ENCODE data around the gene DAZAP2. TPM values are rescaled to one million over a fixed set of nuclear protein-coding genes. Genes with fewer than 3 reads are reported as not detected.
A peak's percentile ranks its signal among the peaks of the same experiment; 100 is the strongest.

DAZAP2 gene
- total RNA-seq = 100 to 1,000 TPM in 6 of 8 experiments, 10 to 100 TPM in 2; 71.0 to 185 (median 128) TPM

- 0 to 3% (median 0%) methylated on average over 1 to 17 of the region's 70 CpGs; no CpG with 5 or more reads in 5 of the 10 experiments for WGBS, 10 experiments
- Histone ChIP-seq H3K4me3 (peak within 1 kb of the TSS; percentile 93 to 100 (median 99)), H3K4me1 (replicated peaks in 1 of 2) (peaks cover 0 to 5% of the 10 kb centered on the region in 2 donors), H3K27ac (peak within 1 kb of the TSS; percentile 97 to 99)
- peak; percentile 87 to 97 (median 96) for ATAC-seq (replicated peaks in 6 of 8)
- in situ Hi-C loops (cut with MboI; ENCODE audit: low pct_unique_long_range_greater_than_20kb in 2 of 9, low sequenced_read_pairs in 9 of 9, unreplicated experiment in 9 of 9) = no loop called here
Measured at GRCh38 chr12:51238510-51239334, at the start of gene DAZAP2. Gene DAZAP2, plus strand, starts transcription at chr12:51238826. Its CDS starts 82 bp downstream, at chr12:51238908.

- in situ Hi-C loops (cut with MboI; ENCODE audit: low pct_unique_long_range_greater_than_20kb in 2 of 9, low sequenced_read_pairs in 9 of 9, unreplicated experiment in 9 of 9) = no loop called here
- Histone ChIP-seq H3K4me3 (no peak overlapping the region), H3K27ac (no peak overlapping the region), H3K4me1 (replicated peaks in 1 of 2) (peaks cover 9 to 20% of the 10 kb centered on the region in 2 donors)
- WGBS, 10 experiments = 80 to 100% (median 89%) methylated on average over 1 to 6 of the region's 14 CpGs; no CpG with 5 or more reads in 3 of the 10 experiments
- ATAC-seq (replicated peaks in 6 of 8) = no peak
Measured at GRCh38 chr12:51189790-51190355, 48.8 kb upstream of the DAZAP2 start.

- no peak overlapping the region for H3K4me3 ChIP-seq
- 80 to 100% (median 91%) methylated on average over 1 to 3 of the region's 4 CpGs; no CpG with 5 or more reads in 6 of the 10 experiments for WGBS, 10 experiments
- no peak for ATAC-seq (replicated peaks in 6 of 8)
- in situ Hi-C loops (cut with MboI; ENCODE audit: low pct_unique_long_range_greater_than_20kb in 2 of 9, low sequenced_read_pairs in 9 of 9, unreplicated experiment in 9 of 9) = no loop called here
- peaks cover 9 to 20% of the 10 kb centered on the region in 2 donors for H3K4me1 ChIP-seq (replicated peaks in 1 of 2)
- no peak overlapping the region for H3K27ac ChIP-seq
Measured at GRCh38 chr12:51190820-51191219, 47.8 kb upstream of the DAZAP2 start.

GRCh38 chr12:51191516-51192283 is 46.9 kb upstream of the DAZAP2 start:
- peaks cover 9 to 13% of the 10 kb centered on the region in 2 donors for H3K4me1 ChIP-seq (replicated peaks in 1 of 2)
- in situ Hi-C loops (cut with MboI; ENCODE audit: low pct_unique_long_range_greater_than_20kb in 2 of 9, low sequenced_read_pairs in 9 of 9, unreplicated experiment in 9 of 9) = no loop called here
- H3K4me3 ChIP-seq = no peak overlapping the region
- WGBS, 10 experiments = 60 to 100% (median 81%) methylated on average over 1 to 8 of the region's 12 CpGs; no CpG with 5 or more reads in 4 of the 10 experiments
- H3K27ac ChIP-seq = no peak overlapping the region
- ATAC-seq (replicated peaks in 6 of 8) = no peak

- Histone ChIP-seq H3K4me1 (replicated peaks in 1 of 2) (peaks cover 7% of the 10 kb centered on the region in 2 donors), H3K27ac (no peak overlapping the region), H3K4me3 (no peak overlapping the region)
- 58 to 100% (median 83%) methylated on average over 1 to 2 of the region's 5 CpGs; no CpG with 5 or more reads in 2 of the 10 experiments for WGBS, 10 experiments
- in situ Hi-C loops (cut with MboI; ENCODE audit: low pct_unique_long_range_greater_than_20kb in 2 of 9, low sequenced_read_pairs in 9 of 9, unreplicated experiment in 9 of 9) = no loop called here
- ATAC-seq (replicated peaks in 6 of 8) = peak in 1 of 8 experiments; percentile 27
Measured at GRCh38 chr12:51192284-51192671, 46.3 kb upstream of the DAZAP2 start.

GRCh38 chr12:51195841-51196240 is 42.8 kb upstream of the DAZAP2 start:
- peaks cover 0 to 11% of the 10 kb centered on the region in 2 donors for H3K4me1 ChIP-seq (replicated peaks in 1 of 2)
- no peak overlapping the region for H3K27ac ChIP-seq
- no peak overlapping the region for H3K4me3 ChIP-seq
- ATAC-seq (replicated peaks in 6 of 8) = no peak
- WGBS, 10 experiments = 100% methylated on average over 2 of the region's 7 CpGs; no CpG with 5 or more reads in 9 of the 10 experiments
- in situ Hi-C loops (cut with MboI; ENCODE audit: low pct_unique_long_range_greater_than_20kb in 2 of 9, low sequenced_read_pairs in 9 of 9, unreplicated experiment in 9 of 9) = no loop called here

- WGBS, 10 experiments = 65 to 100% (median 95%) methylated on average over 3 to 5 of the region's 9 CpGs; no CpG with 5 or more reads in 7 of the 10 experiments
- no peak for ATAC-seq (replicated peaks in 6 of 8)
- Histone ChIP-seq H3K4me3 (no peak overlapping the region), H3K4me1 (replicated peaks in 1 of 2) (peaks cover 0 to 11% of the 10 kb centered on the region in 2 donors), H3K27ac (no peak overlapping the region)
- in situ Hi-C loops (cut with MboI; ENCODE audit: low pct_unique_long_range_greater_than_20kb in 2 of 9, low sequenced_read_pairs in 9 of 9, unreplicated experiment in 9 of 9) = no loop called here
Measured at GRCh38 chr12:51196547-51196946, 42.1 kb upstream of the DAZAP2 start.

DNA sequence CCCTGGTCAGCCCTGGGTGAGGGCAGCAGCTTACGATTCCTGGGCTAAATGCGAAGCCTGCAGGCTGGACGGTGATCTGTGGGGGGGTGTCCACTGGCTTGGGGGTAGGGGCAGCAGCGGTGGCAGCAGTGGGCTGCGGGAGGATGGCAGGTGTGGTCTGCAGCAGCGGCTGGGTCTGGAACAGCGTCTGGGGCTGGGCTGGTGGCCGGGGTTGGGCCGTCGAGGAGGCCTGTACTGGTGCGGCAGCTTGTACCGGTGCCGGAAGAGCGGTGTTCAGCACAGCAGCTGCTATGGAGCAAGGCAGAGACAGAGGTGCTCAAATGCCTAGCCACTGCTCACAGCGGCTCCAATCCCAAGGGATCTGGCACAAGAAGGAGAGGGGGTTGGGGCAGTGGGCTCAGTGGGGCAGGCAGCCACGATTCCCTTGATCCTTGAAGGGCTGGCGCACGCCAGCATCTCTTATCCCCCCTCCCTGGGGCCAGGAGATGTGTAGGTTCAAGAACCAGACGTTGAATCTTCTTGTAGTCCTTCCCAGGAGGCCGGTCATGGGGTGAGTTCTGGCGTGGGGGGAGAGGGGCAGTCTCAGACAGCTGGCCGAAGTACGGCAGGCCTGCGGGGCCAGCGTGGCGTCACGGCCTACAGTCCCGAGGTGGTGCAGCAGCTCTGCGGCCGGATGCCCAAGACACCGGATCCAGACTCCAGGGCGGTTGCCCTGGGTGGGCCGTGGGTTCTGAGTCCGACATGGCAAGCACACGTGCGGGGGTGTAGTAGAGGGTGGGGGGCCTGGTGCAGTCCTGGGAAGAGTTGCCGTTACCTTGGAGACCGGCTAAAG is 40.7 kb upstream of the DAZAP2 start:
- no peak overlapping the region for H3K4me3 ChIP-seq
- 47 to 95% (median 91%) methylated on average over 3 to 12 of the region's 38 CpGs; no CpG with 5 or more reads in 7 of the 10 experiments for WGBS, 10 experiments
- H3K4me1 ChIP-seq (replicated peaks in 1 of 2) = peaks cover 0 to 11% of the 10 kb centered on the region in 2 donors
- ATAC-seq (replicated peaks in 6 of 8) = peak in 2 of 8 experiments; percentile 4 to 32
- in situ Hi-C loops (cut with MboI; ENCODE audit: low pct_unique_long_range_greater_than_20kb in 2 of 9, low sequenced_read_pairs in 9 of 9, unreplicated experiment in 9 of 9) = no loop called here
- peak overlapping the region in 1 of 2 donors; percentile 44 for H3K27ac ChIP-seq

- in situ Hi-C loops (cut with MboI; ENCODE audit: low pct_unique_long_range_greater_than_20kb in 2 of 9, low sequenced_read_pairs in 9 of 9, unreplicated experiment in 9 of 9) = no loop called here
- Histone ChIP-seq H3K27ac (no peak overlapping the region), H3K4me3 (no peak overlapping the region), H3K4me1 (replicated peaks in 1 of 2) (peaks cover 0 to 11% of the 10 kb centered on the region in 2 donors)
- 30 to 100% (median 85%) methylated on average over 1 to 13 of the region's 16 CpGs; no CpG with 5 or more reads in 2 of the 10 experiments for WGBS, 10 experiments
- ATAC-seq (replicated peaks in 6 of 8) = peak in 3 of 8 experiments; percentile 19 to 88 (median 58)
Measured at GRCh38 chr12:51198568-51199365, 39.9 kb upstream of the DAZAP2 start.

DNA sequence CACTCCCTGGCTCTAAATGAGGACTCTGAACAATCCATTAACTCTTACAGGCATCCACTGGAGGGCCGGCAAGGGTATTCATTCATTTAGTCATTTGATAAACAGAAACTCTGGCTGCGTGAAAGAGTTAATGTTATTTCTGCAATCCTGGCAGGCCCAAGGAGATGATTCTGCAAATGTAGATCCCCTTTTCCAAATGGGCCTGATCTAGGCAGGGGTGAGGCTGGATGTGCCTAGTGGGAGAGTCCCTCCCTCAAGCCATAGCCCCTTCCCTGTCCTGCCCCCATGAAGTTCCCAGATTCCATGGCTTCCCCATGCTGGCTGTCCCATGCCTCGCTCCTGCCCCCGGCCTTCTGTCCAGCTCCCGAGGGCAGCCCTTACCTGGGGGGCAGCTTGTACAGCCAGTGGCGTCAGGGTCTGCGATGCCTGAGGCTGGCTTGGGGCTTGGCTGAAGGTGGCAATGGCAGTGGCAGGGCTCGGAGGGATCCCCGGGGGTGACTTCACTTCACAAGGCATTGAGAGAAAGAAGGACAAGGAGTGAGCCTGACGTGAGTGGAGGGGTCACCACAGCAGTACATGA is 39.2 kb upstream of the DAZAP2 start:
- WGBS, 10 experiments = 20 to 100% (median 85%) methylated on average over 1 to 2 of the region's 10 CpGs; no CpG with 5 or more reads in 4 of the 10 experiments

DNA sequence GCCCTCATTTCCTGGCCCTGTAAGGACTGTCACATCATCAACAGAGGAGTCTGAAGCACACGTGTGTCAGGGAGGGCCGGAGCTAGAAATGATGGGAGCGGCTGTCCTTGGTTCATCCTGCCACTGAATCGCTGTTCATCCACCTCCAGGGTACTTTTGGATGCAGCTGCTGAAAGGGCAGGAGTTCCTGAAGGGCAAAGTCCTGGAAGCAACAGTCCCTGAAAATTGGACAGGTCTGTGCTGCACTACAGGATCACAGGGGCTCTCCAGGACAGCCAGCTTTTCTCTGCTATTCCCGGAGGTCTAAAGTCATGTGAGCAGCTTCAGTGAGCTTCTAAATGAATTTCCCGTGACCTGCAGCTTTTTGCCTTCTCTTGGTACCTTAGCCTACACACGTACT is 38.5 kb upstream of the DAZAP2 start:
- in situ Hi-C loops (cut with MboI; ENCODE audit: low pct_unique_long_range_greater_than_20kb in 2 of 9, low sequenced_read_pairs in 9 of 9, unreplicated experiment in 9 of 9) = no loop called here
- H3K4me1 ChIP-seq (replicated peaks in 1 of 2) = peaks cover 0 to 11% of the 10 kb centered on the region in 2 donors
- 42 to 100% (median 83%) methylated on average over 1 to 4 of the region's 7 CpGs; no CpG with 5 or more reads in 6 of the 10 experiments for WGBS, 10 experiments
- no peak overlapping the region for H3K4me3 ChIP-seq
- H3K27ac ChIP-seq = no peak overlapping the region
- ATAC-seq (replicated peaks in 6 of 8) = no peak

More for the DNA sequence above, 39.2 kb upstream of the DAZAP2 start:
- in situ Hi-C loops (cut with MboI; ENCODE audit: low pct_unique_long_range_greater_than_20kb in 2 of 9, low sequenced_read_pairs in 9 of 9, unreplicated experiment in 9 of 9) = no loop called here
- peaks cover 0 to 11% of the 10 kb centered on the region in 2 donors for H3K4me1 ChIP-seq (replicated peaks in 1 of 2)
- no peak overlapping the region for H3K4me3 ChIP-seq
- peak in 1 of 8 experiments; percentile 27 for ATAC-seq (replicated peaks in 6 of 8)
- H3K27ac ChIP-seq = no peak overlapping the region

All from motor neuron (in vitro differentiated cells).